Measurements from ENCODE around the gene RPS23. TPM values are rescaled to one million over a fixed set of nuclear protein-coding genes. Genes with fewer than 3 reads are reported as not detected.
"Not testable (repeated sequence)": the region's sequence is repeated elsewhere in the genome, so short reads cannot be mapped to it uniquely, and the experiment has no call there.

RPS23 gene
- total and polyA plus RNA-seq, 2 donors from 2014 or later = 1,470 to 2,169 TPM

DNA sequence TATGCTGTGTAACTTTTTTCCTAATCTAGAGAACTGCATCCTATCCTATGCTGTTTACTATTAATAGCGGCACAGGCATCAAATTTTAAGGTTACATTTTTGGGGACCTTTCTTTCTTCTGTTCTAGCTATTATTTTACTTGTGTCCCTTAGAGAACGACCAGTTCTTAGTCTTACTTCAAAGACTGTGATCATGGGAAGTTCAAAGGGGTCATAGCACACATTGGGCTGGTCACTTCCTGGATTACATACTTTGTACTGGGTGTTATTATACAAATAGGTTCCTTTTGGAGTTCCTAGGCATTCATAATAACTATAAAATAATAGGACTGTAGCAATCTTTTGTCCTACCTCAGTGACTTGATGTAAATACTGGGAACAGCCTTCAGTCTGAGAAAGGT is 8.8 kb downstream of the RPS23 start:
- H3K4me1 ChIP-seq (ENCODE audit: control insufficient read depth in 2 of 3, insufficient read depth in 2 of 3, low read depth in 1 of 3, low read length in 3 of 3); H3K9me3 ChIP-seq (ENCODE audit: control insufficient read depth in 2 of 3, insufficient read depth in 1 of 3, low read length in 3 of 3); H3K4me3 ChIP-seq (ENCODE audit: low read length in 3 of 3); intact Hi-C loops (cut with DNase I); H3K27me3 ChIP-seq (ENCODE audit: control insufficient read depth, insufficient read depth, low read length); FAIRE-seq; H3K36me3 ChIP-seq (ENCODE audit: control insufficient read depth in 2 of 3, insufficient read depth in 3 of 3, low read length in 3 of 3); H3K9ac ChIP-seq (ENCODE audit: low read length in 3 of 3); H3K27ac ChIP-seq (ENCODE audit: low read depth in 2 of 2, low read length in 2 of 2): not testable (repeated sequence)
- peak in 1 of 5 donors; percentile 30 for DNase-seq

GRCh38 chr5:82267297-82267933 is 10.7 kb downstream of the RPS23 start:
- H3K36me3 ChIP-seq (ENCODE audit: control insufficient read depth in 2 of 3, insufficient read depth in 3 of 3, low read length in 3 of 3); H3K27me3 ChIP-seq (ENCODE audit: control insufficient read depth, insufficient read depth, low read length); H3K27ac ChIP-seq (ENCODE audit: low read depth in 2 of 2, low read length in 2 of 2); H3K9me3 ChIP-seq (ENCODE audit: control insufficient read depth in 2 of 3, insufficient read depth in 1 of 3, low read length in 3 of 3); FAIRE-seq; H3K4me1 ChIP-seq (ENCODE audit: control insufficient read depth in 2 of 3, insufficient read depth in 2 of 3, low read depth in 1 of 3, low read length in 3 of 3); intact Hi-C loops (cut with DNase I); H3K4me3 ChIP-seq (ENCODE audit: low read length in 3 of 3); H3K9ac ChIP-seq (ENCODE audit: low read length in 3 of 3); DNase-seq: not testable (repeated sequence)

GRCh38 chr5:82265047-82265446 is 13.1 kb downstream of the RPS23 start:
- Histone ChIP-seq H3K4me1 (ENCODE audit: control insufficient read depth in 2 of 3, insufficient read depth in 2 of 3, low read depth in 1 of 3, low read length in 3 of 3) (no peaks in the 10 kb centered on the region), H3K27me3 (ENCODE audit: control insufficient read depth, insufficient read depth, low read length) (no peaks in the 10 kb centered on the region), H3K36me3 (ENCODE audit: control insufficient read depth in 2 of 3, insufficient read depth in 3 of 3, low read length in 3 of 3) (no peaks in the 10 kb centered on the region), H3K27ac (ENCODE audit: low read depth in 2 of 2, low read length in 2 of 2) (no peak overlapping the region), H3K9ac (ENCODE audit: low read length in 3 of 3) (no peak overlapping the region), H3K9me3 (ENCODE audit: control insufficient read depth in 2 of 3, insufficient read depth in 1 of 3, low read length in 3 of 3) (peaks cover 0 to 3% (median 0%) of the 10 kb centered on the region in 3 donors), H3K4me3 (ENCODE audit: low read length in 3 of 3) (no peak overlapping the region)
- TF ChIP-seq CTCF (IDR thresholded peaks at IDR 0.05; ENCODE audit: borderline replicate concordance, extremely low read depth, insufficient read depth) = no peak
- no peak for FAIRE-seq
- peak in 1 of 5 donors; percentile 33 for DNase-seq
- intact Hi-C loops (cut with DNase I) = no loop called here

DNA sequence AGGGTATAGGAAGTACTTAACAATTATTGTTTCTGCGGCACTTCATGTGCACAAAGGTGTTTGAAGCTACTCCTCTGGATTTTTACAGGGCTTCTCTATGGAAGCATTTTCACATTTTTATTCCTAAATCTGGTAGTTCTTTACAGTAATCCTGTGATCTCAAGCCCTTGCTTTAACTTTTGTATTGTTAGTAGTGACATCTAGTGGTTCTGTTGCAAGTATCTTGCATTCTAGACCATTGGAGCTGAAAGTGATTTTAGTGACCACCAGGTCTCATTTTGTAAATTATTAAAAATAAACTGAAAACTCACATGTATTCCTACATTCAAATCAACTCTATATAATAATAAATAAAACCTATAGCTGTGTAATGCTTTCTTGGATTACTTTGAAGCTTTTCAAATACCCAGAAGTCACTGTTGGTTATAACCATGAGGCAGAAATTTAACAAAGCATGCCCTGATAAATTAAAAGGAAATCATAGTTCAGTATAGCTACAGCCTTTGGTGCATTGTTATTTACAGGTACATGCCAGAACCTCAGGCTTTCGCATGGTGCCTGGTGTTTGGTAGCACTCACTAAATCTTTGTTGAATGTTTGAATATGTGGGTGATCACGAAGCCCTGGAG is 18.9 kb downstream of the RPS23 start:
- Histone ChIP-seq H3K4me1 (ENCODE audit: control insufficient read depth in 2 of 3, insufficient read depth in 2 of 3, low read depth in 1 of 3, low read length in 3 of 3) (no peaks in the 10 kb centered on the region), H3K9me3 (ENCODE audit: control insufficient read depth in 2 of 3, insufficient read depth in 1 of 3, low read length in 3 of 3) (no peaks in the 10 kb centered on the region), H3K27ac (ENCODE audit: low read depth in 2 of 2, low read length in 2 of 2) (no peak overlapping the region), H3K36me3 (ENCODE audit: control insufficient read depth in 2 of 3, insufficient read depth in 3 of 3, low read length in 3 of 3) (peaks cover 0 to 2% (median 0%) of the 10 kb centered on the region in 3 donors), H3K9ac (ENCODE audit: low read length in 3 of 3) (no peak overlapping the region), H3K4me3 (ENCODE audit: low read length in 3 of 3) (no peak overlapping the region), H3K27me3 (ENCODE audit: control insufficient read depth, insufficient read depth, low read length) (no peaks in the 10 kb centered on the region)
- peak; percentile 54 for FAIRE-seq
- DNase-seq = peak in 2 of 5 donors; percentile 36 to 49
- intact Hi-C loops (cut with DNase I) = no loop called here
- TF ChIP-seq CTCF (IDR thresholded peaks at IDR 0.05; ENCODE audit: borderline replicate concordance, extremely low read depth, insufficient read depth) = peak; percentile 24

Data from kidney (tissue), 14 donors.